ENCODE measurements around the gene PARD3.

The PARD3 gene

DNA sequence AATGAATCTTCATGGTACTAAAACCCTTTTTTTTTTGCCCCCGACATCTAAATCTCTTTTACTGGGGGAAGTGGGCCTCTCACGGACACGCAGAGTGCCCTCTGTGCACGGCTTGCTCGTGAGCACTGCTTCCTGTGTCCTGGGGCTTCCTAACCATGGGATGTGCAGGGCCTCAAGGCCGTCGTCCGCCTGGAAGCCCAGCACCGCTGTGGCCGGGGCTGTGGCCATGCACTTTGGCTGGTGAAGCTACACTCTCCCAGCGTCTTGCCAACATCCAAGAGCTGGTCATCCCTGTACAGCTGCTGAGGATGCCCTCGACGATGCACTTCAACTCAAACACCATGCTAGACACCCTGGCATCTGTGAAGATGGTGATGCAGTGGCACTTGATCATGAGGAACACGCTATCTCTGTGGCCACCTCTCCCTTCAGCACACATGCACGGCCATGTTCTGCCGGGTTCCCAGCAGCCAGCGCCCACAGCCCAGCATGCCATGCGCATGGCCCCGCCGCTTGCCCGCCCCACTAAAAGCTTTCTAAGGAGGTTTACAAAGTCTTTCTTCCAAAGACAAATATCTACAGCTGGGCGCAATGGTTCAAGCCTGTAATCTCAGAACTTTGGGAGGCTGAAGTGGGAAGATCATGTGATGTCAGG is 326.5 kb downstream of the PARD3 start:
- DNase-seq = no peak

DNA sequence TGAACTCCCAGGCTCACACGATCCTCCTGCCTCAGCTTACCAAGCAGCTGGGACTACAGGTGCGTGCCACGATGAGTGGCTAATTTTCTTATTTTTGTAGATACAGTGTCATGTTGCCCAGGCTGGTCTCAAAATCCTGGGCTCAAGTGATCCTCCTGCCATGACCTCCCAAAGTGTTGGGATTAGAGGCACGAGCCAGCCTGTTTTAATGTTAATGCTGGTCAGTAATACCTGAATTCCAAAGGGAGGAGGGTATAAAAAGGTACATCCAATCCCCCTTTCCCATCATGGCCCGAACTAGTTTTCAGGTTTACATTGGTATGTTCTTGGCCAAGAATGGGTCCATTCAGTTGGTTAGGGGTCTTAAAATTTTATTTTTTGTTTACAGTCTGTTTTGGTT is 329.1 kb downstream of the PARD3 start:
- DNase-seq = no peak

DNA sequence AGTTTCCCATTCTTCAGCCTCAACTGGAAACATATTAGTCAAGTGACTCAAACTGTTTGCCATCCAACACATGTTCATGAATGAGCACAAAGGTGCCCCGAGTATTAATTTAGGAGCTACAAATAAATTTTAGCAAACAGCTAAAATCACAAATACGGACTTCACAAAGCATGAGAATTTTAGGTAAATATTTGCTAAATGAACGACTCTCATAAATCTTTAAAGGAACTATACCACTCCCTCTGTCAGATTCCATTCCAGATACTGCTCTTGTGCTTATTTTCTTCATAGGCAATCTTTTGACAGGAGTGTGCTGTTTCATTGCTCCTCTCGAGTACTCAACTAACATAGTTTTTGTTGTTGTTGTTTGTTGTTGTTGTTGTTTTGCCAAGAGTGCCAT is 330.9 kb downstream of the PARD3 start:
- DNase-seq = no peak

DNA sequence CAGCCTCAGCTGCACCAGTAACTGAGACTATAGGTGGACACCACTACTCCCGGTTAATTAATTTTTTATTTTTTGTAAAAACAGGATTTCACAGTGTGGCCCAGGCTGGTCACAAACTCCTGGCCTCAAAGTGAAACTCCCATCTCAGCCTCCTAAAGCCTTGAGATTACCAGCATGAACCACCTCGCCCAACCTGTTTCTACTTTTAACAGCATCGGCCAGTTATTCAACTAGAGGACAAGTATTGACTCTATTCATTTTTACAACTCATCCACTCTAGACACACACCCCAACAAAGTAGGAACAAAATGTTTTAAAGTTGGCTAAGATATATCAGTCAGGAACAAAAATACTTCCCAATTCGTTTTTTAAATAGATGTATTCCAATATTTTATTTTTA is 334.8 kb downstream of the PARD3 start:
- no peak for DNase-seq

DNA sequence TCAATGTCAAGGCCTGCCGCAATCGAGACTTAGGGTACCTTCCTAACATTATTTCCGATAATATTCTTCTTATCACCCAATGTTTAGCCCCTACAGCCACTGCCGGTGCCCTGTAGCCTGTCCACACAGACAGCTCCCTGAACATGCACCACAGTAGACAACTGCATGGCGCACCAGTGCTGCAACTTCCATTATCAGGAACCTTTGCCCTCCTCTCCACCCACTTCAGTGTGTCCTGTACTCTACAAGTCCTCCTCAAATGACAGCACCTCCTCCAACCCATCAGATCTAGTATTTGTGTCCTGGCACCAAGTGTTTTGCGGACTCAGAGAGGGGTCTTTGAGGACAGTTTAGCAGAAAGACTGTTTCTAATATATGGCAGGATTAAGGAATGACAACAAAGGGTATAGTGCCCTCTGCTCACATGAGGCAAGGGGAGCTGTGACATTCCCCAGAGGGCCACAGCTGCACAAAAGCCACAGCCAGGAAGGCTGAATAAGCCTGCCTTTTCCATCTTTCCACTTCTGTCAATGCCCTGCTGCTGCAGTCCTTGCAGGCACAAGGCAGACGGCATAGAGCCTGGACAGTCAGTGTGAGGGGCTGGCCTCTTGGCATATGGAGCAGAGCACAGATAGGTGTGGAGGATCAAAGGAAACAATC is 335.4 kb downstream of the PARD3 start:
- DNase-seq = no peak

DNA sequence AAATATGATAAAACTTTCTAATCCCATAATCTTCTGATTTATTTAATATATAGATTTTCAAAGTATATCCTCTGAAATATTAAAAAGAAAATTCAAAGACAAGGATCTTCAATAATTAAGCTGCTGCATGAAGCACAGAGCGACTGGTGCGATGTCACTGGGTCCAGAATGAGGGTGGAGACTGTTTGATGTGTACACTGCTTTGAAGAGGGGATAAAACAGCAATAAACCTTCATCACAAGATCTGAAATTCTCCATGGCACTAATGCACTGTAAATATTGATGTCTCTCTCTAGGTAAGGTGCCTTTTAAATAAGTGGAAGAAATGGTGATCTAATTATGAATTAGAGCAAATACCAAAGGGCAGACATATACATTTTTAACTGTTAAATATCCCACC is 337.8 kb downstream of the PARD3 start:
- DNase-seq = no peak

DNA sequence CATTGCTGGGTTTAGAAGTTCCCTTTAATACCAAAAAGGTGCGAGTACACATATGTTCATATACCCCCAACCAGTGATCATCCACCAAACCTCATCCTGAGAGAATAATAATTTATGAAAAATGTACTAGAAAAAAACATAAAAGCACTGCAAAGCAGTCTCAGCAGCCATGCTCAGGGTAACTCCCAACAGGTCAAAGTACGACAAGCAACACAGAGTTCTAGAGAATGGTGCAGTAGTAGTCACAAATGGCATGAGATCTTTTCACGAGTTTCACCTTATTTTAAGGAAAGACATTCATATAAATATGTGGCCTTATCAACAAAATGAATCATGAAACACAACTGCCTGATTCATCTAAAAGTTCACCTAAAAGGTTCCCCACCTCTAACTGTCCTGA is 338.5 kb downstream of the PARD3 start:
- no peak for DNase-seq

DNA sequence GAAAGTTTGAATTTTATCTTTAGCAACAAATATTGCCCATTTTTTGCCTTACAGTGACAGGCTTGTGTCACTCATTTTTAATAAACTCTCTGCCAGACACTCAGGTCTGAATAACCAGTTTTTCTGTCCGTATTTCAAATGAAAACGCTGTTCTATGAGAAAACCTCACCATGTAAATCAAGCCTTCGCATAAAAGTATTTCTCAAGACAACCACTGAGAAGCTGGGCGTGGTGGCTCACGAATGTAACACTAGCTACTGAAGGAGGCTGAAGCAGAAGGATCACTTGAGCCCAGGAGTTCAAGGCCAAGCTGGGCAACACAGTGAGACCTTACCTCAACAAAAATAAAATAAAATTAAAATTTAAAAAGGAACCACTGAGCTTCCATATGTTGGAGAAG is 339.3 kb downstream of the PARD3 start:
- no peak for DNase-seq

DNA sequence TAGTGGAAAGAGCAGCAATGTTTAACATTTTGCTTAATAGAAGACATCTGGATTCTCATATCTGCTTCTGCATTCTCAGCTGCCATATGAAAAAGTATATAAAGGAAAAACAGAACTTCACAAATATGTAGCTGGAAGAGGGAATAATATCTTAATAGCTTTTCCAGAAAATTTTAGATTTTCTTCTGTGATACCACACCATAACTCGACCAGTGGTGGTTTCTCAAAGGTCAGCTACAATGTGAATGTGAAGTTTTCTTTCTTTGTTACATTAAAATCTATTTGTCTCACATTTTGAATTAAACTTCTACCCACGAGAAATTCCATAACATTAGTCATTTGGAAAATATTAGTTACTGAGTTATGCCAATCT is 339.8 kb downstream of the PARD3 start:
- DNase-seq = no peak

DNA sequence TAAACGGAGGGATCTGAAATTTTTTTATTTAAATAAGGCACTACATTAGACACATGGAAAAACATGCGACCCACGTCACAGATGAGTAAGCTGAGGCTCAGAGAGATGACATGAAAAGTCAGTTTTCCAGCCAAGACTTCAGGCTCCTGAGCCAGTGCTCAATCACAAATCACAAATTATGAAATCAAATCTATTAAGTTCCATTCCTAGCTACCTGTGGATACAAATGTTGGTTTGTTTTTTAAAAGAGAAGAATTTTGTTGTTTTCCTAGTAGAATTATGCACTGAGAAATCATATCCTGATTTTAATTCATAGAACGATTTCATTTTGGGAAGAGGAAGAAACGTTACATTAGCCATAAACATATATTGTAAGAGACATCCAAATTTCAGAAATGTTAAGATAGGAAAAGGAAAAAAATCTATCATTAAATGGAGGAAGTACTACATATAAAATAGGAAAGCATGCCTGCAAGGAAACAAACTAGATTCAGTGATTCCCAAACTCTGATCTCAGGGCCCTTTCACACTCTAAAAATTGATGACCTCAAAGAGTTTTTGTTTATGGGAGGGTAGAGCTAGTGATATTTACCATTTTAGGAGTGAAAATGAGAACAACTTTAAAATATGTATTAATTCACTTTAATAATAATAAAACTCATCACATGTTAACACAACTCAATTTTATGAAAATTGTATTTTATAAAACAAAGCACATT is 340.4 kb downstream of the PARD3 start:
- DNase-seq = no peak

DNA sequence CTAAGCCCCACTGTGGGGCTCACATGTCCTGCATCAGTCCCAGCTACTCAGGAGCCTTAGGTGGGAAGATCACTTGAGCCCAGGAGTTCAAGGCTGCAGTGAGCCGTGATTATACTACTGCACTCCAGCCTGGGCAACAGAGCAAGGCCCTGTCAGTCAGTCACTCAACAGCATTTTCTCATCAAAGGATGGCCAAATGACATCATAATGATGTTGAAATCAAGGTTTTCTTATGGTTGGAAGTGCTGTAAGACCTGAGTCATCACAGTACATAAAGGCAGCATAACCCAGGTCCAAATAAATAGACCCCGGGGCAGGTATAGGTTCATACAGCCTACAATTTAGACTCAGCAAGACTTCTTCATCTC is 341.1 kb downstream of the PARD3 start:
- DNase-seq = no peak

DNA sequence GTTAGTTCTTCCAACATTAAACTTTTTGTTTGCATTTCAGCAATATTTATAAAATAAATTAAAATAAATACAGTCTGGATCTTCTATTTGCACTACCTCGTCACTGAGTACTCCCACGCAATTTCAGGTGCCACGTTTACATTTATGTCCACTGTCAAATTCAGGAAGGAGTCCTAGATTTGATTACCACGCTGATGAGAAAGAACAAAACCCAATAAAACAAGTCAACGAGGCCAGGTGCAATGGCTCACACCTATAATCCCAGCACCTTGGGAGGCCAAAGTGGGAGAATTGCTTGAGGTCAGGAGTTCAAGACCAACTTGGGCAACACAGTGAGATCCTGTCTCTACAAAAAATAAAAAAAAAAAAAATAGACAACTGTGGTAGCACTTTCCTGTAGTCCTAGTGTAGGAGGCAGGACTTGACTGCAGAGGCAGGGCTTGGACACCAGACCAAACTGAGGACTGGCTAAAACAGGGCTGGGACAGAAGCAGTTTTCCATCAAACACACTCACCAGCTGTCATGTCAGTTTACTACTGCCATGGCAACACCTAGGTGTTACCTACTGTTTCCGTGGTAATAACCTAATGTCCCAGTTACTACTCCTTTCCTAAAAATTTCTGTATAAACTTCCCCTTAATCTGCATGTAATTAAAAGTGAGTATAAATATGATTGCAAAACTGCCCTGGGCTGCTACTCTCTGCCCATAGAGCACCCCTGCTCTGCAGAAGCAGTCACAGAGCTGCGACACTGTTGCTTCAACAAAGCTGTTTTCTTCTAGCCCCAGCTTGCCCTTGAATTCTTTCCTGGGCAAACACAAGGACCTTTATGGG is 341.7 kb downstream of the PARD3 start:
- DNase-seq = no peak

DNA sequence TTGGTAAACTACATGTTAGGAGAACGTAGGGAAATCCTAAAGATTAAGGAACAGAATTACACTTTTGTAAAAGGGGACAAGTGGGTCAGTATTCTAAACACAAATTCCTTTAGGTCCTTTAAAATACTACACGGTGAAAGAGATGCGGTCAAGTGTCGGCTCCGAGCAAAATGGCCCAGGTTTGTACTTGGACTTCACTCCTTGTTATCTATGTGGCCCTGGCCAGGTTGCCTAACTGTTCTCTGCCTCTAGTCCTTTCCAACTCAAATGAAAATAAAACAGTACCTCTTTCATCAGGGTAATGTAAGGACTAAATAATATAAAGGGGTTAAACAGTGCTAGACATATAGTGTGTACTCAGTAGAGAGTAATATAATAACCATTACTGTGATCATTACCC is 344.8 kb downstream of the PARD3 start:
- no peak for DNase-seq

DNA sequence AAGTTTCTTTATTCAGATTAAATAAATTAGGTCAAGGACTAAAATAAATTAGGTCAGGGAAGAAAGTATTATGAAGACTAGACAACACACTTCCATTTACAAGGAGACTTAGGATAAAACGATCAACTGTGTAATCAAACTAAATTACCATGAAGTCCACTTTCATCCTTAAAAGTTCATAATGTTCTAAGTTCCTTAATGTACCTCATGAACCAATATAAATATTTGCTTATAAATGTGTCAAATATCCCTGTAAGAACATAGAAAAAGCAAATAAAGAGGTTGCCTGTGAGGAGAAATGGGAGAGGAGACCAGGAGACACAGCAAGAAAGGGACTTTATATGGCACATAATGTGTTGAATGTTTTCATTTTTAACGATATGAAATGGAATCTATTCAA is 345.6 kb downstream of the PARD3 start:
- no peak for DNase-seq

DNA sequence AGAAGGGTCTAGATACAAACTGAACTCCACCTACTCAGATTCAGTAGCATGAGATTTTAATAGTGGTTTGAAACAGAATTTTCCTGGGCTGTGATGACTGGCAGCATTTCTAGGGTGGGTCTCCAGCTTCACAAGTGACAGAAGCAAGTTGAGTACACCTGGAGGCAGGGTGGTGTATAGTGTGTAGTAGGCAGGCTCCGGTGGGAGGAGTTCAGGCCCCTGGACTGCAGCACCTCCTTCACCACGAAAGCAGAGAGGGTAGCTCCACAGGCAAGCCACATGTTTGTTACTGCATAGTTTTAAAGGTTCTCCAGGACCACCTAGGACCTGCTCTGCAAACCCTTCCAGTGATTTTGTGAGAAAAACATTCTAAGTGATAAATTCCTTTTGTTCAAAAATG is 347.2 kb downstream of the PARD3 start:
- DNase-seq = no peak

DNA sequence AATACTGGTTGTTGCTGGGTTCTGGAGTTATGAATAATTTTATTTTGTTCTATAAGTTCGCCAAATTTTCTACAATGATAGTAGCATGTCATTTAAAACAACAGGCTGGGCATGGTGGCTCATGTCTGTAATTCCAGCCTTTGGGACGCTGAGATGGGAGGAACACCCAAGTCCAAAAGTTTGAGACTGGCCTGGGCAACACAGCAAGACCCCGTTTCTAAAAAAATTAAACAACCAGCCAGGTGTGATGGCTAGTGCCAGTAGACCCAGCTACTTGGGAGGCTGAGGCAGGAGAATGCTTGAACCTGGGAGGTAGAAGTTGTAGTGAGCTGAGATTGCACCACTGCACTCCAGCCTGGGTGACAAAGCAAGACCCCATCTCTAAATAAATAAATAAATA is 347.7 kb downstream of the PARD3 start:
- no peak for DNase-seq

DNA sequence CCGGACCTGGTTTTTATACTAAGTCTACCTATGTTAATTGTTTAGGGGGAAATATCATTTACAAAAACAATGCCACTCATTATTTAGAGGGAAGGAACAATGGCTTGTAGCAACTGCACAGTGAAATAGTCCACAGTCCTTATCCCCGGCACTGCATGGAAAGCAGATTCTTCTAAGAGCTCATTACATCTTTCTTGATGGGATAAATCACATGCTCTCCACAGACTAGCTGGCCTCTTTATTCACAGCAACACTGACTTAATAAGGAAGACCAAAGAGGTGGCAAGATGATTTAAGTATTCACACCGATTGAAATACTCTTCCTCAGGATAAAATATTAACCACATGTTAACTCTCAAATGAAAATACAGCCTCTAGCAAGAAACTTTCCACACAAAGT is 349.4 kb downstream of the PARD3 start:
- DNase-seq = no peak

DNA sequence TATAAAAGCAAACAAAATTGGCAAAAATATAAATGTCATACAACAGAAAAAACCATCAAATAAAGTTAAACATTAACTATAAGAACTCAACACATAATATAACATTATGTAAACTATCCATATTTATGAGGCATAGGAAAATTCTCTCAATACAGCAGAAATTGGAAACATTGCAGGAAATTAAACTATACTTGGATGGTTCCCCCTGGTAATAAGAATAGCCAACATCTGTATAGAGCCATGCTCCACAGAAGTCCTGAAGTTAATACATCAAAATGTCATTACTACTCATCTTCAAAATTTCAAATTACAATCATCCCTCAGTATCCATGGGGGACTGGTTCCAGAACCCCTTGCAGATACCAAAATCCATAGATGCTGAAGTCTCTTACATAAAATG is 350.5 kb downstream of the PARD3 start:
- no peak for DNase-seq

DNA sequence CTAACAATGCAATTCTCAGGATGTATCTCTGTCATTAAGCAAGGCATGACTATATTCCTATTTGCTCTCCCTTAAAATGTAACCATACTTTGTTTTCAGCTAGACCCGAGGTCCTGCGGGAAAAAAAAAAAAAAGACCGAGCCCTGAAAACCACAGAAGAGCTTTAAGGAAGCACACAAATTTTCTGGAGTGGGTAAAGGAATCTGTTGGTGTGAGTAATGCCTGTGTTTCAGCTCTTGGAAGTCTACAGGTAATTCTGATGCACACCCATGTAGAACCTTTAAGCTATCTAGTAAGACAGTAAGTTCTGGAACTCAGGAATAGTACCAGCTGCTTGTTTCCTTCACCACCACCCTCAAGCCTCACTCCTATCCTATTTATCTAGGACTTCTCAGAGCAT is 351.1 kb downstream of the PARD3 start:
- DNase-seq = no peak

DNA sequence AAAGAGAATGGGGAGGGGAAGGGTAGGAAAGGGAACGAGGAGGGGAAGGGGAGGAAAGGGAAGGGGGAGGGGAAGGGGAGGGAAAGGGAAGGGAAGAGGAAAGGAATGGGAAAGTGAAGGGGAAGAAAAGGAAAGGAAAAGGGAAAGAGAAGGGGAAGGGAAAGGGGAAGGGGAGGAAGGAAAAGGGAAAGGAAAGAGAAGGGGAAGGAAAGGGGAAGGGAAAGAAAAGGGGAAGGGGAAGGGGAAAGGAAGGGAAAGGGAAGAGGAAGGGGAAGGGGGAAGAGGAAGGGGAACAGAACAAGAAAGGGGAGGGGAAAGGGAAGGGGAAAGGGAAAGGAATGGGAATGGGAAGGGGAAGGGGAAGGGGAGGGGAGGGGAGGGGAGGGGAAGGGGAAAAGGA is 352.1 kb downstream of the PARD3 start:
- DNase-seq = no peak

DNA sequence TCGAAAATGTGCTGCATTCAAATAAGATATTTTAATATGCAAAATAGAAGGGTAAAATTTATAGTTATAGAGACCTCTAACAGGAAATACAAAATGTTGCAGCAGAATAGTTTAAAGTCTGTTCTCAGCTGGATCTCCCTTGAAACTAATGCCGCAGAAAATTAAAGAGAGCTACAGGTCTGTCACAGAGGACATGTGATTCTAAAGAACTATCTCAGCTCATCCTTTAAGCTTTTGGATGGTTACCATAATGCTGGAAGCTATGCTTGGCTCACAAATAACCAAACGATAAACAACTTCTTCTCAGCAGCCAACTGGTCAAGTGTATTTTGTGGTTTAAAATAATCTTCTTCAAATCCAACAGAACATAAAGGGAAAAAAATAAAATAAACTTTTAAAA is 353.0 kb downstream of the PARD3 start:
- DNase-seq = no peak

DNA sequence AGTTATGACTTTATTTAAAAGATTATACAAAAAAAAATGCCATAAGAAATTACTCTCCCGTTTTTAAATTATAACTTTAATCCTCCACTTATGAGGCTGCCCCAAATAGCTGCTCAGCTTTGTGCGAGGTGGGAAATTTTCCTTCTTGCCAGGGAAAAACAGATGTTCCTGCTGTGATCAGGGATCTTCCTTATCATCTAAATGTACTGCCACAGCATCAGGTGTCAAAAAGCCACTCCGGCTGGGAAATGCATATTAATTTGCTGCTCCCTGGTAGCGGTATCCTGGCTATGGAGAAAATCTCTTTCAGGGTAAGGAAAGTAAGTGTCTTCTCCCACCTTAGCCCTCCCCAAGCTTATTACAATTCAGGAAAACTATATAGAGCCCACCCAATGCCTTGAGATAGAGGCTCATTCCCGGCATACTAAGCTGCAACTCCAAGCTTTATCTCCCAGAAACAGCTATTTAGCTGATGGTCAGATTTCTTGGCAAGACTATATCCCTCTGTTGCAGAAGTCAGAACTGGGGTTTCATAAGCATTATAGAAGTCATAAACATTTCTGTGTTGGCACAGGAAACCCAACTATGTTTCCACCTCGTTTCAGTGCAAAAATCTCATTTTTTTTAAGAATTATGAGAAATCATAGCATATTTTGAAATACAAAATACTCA is 360.4 kb downstream of the PARD3 start:
- DNase-seq = no peak

DNA sequence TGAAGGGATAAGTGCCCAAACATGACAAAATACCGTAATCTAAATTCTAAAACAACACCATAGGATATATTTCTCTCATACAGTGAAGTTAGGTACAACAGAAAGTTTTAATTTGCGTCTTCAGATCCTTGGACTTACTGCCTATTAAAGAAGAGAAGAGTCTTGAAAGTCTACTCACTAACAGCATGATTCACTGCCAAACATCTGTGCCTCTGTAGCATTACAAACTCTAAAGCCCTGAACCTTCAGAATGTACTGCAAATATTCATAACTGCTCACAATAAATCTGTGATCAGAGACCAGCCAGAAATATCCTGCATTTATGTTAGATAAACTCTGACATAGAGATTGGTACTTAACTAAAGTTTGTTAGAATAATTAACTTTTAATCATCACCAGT is 365.3 kb downstream of the PARD3 start:
- no peak for DNase-seq

All from effector CD8-positive, alpha-beta T cell (primary cell).